Measurements from ENCODE around the gene CEP85L.

- TF ChIP-seq CTCF (IDR thresholded peaks at IDR 0.05) = no peak
- no peak for TF ChIP-seq ZFX (IDR thresholded peaks at IDR 0.05; ENCODE audit: borderline replicate concordance)
Measured at GRCh38 chr6:118669561-118669960, 18.2 kb upstream of the CEP85L start.
